HG02852 (cell line): ENCODE measurements around the gene ATP23.

Experiments
- ATAC-seq: cut with Tn5 transposase; IDR thresholded peaks from one replicate; pipeline ENCODE4 v1.9.1; 2021; ENCODE audit warnings: mild to moderate bottlenecking, moderate library complexity; ENCODE audit not compliant: unreplicated experiment

The ATP23 gene

GRCh38 chr12:57941165-57941894 lies at the start of gene ATP23:
ATP23 (plus strand) TSS chr12:57941567; CDS start chr12:57941702, 135 bp downstream.
- ATAC-seq: peak; percentile 79

GRCh38 chr12:57892232-57892972 lies 49.0 kb upstream of the ATP23 start:
- ATAC-seq: no peak

- no peak for ATAC-seq
Measured at GRCh38 chr12:57893431-57894353, 47.7 kb upstream of the ATP23 start.

GRCh38 chr12:57894399-57895292 lies 46.7 kb upstream of the ATP23 start:
- no peak for ATAC-seq

- no peak for ATAC-seq
Measured at GRCh38 chr12:57895389-57896114, 45.8 kb upstream of the ATP23 start.

- ATAC-seq: no peak
Measured at GRCh38 chr12:57896115-57896433, 45.3 kb upstream of the ATP23 start.

GRCh38 chr12:57896434-57897201 lies 44.7 kb upstream of the ATP23 start:
- ATAC-seq: no peak

- no peak for ATAC-seq
Measured at GRCh38 chr12:57897286-57897974, 43.9 kb upstream of the ATP23 start.

GRCh38 chr12:57898308-57898970 lies 42.9 kb upstream of the ATP23 start:
- peak; percentile 29 for ATAC-seq

GRCh38 chr12:57899010-57899662 lies 42.2 kb upstream of the ATP23 start:
- ATAC-seq: peak; percentile 87

GRCh38 chr12:57902478-57902969 lies 38.8 kb upstream of the ATP23 start:
- no peak for ATAC-seq

GRCh38 chr12:57904426-57904825 lies 36.9 kb upstream of the ATP23 start:
- ATAC-seq: no peak

- peak; percentile 84 for ATAC-seq
Measured at GRCh38 chr12:57904848-57905811, 36.2 kb upstream of the ATP23 start.

GRCh38 chr12:57905812-57906475 lies 35.4 kb upstream of the ATP23 start:
- ATAC-seq: no peak

- ATAC-seq: no peak
Measured at GRCh38 chr12:57906821-57907220, 34.5 kb upstream of the ATP23 start.
